Tibial nerve (tissue), 3 donors: ENCODE measurements around the gene ARHGAP33.

Source experiments
- POLR2A ChIP-seq, 2 donors: fragments of 450-650 bp; IDR thresholded peaks; one replicate each; pipeline ENCODE4 v1.6.1; 2017; ENCODE audit warnings: antibody characterized with exemption in 2 of 2, mild to moderate bottlenecking in 2 of 2, moderate library complexity in 2 of 2
- TF ChIP-seq, protein P1 (sequence below), 5 experiments: fragments of 200-600 bp in 3 of 5; fragments of 450-650 bp in 2 of 5; sonication (generic) in 3 of 5; IDR thresholded peaks; one replicate each; pipeline ENCODE4 v1.5.1; 2016 to 2019; ENCODE audit warnings: antibody characterized with exemption in 5 of 5, mild to moderate bottlenecking in 3 of 5, moderate library complexity in 2 of 5

DNA sequence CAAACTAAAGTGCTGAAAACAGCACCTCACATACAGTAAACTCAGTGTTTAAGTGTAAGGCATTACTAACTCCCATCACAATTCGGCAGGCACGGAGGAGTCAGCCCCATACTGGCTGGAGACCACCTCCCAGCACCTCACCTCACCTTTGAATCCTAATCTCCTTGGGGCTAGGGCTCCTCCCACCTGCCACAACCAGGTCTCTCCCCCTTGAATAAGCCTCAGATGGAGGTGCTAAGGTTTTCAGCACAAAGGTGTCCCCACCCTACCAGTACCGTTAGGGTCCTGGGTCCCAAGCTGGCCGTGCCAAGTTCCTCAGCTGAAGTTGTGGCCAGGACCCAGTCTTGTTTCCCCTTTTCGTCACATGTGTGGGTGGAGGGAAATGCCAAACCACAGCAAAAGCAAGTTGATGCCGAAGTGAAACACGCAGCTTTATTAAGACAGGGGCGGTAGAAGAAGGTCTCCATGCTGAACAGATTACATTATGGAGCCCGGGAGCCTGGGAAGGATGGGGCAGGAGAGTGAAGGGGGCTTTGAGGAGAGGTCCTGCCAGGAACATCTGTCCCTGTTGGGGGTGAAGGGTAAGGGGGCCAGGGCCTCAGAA lies 33.1 kb upstream of the ARHGAP33 start, which contains the start of gene IGFLR1:
- TF ChIP-seq, protein P1, sequence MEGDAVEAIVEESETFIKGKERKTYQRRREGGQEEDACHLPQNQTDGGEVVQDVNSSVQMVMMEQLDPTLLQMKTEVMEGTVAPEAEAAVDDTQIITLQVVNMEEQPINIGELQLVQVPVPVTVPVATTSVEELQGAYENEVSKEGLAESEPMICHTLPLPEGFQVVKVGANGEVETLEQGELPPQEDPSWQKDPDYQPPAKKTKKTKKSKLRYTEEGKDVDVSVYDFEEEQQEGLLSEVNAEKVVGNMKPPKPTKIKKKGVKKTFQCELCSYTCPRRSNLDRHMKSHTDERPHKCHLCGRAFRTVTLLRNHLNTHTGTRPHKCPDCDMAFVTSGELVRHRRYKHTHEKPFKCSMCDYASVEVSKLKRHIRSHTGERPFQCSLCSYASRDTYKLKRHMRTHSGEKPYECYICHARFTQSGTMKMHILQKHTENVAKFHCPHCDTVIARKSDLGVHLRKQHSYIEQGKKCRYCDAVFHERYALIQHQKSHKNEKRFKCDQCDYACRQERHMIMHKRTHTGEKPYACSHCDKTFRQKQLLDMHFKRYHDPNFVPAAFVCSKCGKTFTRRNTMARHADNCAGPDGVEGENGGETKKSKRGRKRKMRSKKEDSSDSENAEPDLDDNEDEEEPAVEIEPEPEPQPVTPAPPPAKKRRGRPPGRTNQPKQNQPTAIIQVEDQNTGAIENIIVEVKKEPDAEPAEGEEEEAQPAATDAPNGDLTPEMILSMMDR (IDR thresholded peaks at IDR 0.05) = no peak
- TF ChIP-seq POLR2A (IDR thresholded peaks at IDR 0.05) = no peak
